NB4 (cell line): ENCODE results near the gene C1QB.

ENCODE experiments used
- CTCF ChIP-seq: IDR thresholded peaks from one replicate; pipeline ENCODE4 v1.5.1; 2012; ENCODE audit warnings: low read depth, low read length
- POLR2A ChIP-seq: IDR thresholded peaks from 2 replicates; pipeline ENCODE4 v1.6.1; 2011; ENCODE audit warnings: mild to moderate bottlenecking; ENCODE audit not compliant: insufficient read length; ENCODE audit errors: extremely low read depth
- TF ChIP-seq, protein P1 (sequence below): IDR thresholded peaks from 2 replicates; pipeline ENCODE4 v1.6.1; 2011; ENCODE audit warnings: low read depth, low read length

DNA sequence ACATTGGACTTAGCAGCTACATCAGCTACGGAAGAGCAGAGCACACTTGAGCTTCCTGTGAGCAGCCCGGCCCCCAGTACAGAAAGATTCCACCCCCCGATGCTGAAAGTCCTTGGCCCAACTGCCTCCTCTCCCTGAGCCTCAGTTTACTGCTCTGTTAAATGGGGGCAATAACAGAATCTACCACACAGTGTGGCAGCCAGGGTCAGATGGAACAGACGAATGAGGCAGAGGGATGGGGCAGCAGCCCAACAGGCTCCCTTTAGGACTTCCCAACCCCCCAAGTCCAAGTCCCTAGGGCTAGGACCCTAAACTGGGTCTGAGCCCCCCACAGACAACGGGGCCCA, 39.5 kb upstream of the C1QB start:
- TF ChIP-seq CTCF (no peak), POLR2A (no peak)
- TF ChIP-seq, protein P1, sequence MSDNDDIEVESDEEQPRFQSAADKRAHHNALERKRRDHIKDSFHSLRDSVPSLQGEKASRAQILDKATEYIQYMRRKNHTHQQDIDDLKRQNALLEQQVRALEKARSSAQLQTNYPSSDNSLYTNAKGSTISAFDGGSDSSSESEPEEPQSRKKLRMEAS, result no peak
